ENCODE data around the gene FAM25G.
"Not testable (repeated sequence)": the region's sequence is repeated elsewhere in the genome, so short reads cannot be mapped to it uniquely, and the experiment has no call there.

- not testable (repeated sequence) for TF ChIP-seq EZH2phosphoT487, CTCF (IDR thresholded peaks at IDR 0.05)
Measured at GRCh38 chr10:47481182-47481766, 10.2 kb downstream of the FAM25G start.

Measured in neural progenitor cell (in vitro differentiated cells).